Hematopoietic multipotent progenitor cell treated with erythropoietin and hydrocortisone succinate and interleukin-3 and kit ligand, for 17 days (in vitro differentiated cells): ENCODE data around the gene TBCEL.
A peak's percentile ranks its signal among the peaks of the same experiment; 100 is the strongest.
"Not testable (repeated sequence)": the region's sequence is repeated elsewhere in the genome, so short reads cannot be mapped to it uniquely, and the experiment has no call there.

ENCODE experiments used
- DNase-seq: peaks from one replicate; pipeline ENCODE4 v3.0.0-alpha.2; 2015; ENCODE audit warnings: low spot score

The TBCEL gene

GRCh38 chr11:121105481-121106195 lies 81.7 kb downstream of the TBCEL start:
- no peak for DNase-seq

- DNase-seq, result no peak
Measured at GRCh38 chr11:121106812-121107211, 82.9 kb downstream of the TBCEL start.

- no peak for DNase-seq
Measured at GRCh38 chr11:121108413-121108812, 84.5 kb downstream of the TBCEL start.

GRCh38 chr11:121109471-121109870 lies 85.6 kb downstream of the TBCEL start:
- no peak for DNase-seq

GRCh38 chr11:121109916-121110586 lies 86.1 kb downstream of the TBCEL start:
- no peak for DNase-seq

GRCh38 chr11:121110871-121111724 lies 87.2 kb downstream of the TBCEL start:
- no peak for DNase-seq

GRCh38 chr11:121112498-121113455 lies 88.9 kb downstream of the TBCEL start:
- DNase-seq, result peak; percentile 76

GRCh38 chr11:121113611-121114010 lies 89.7 kb downstream of the TBCEL start:
- DNase-seq, result no peak

GRCh38 chr11:121115024-121115423 lies 91.1 kb downstream of the TBCEL start:
- not testable (repeated sequence) for DNase-seq

GRCh38 chr11:121117788-121118187 lies 93.9 kb downstream of the TBCEL start:
- DNase-seq, result no peak

GRCh38 chr11:121119440-121119839 lies 95.5 kb downstream of the TBCEL start:
- DNase-seq, result no peak

- no peak for DNase-seq
Measured at GRCh38 chr11:121122328-121122727, 98.4 kb downstream of the TBCEL start.

GRCh38 chr11:121123496-121124069 lies 99.7 kb downstream of the TBCEL start:
- no peak for DNase-seq

- no peak for DNase-seq
Measured at GRCh38 chr11:121127809-121128208, 103.9 kb downstream of the TBCEL start.

GRCh38 chr11:121129362-121130340 lies 105.7 kb downstream of the TBCEL start:
- no peak for DNase-seq

- no peak for DNase-seq
Measured at GRCh38 chr11:121131656-121132055, 107.8 kb downstream of the TBCEL start.

GRCh38 chr11:121132211-121132976 lies 108.5 kb downstream of the TBCEL start:
- DNase-seq, result no peak

GRCh38 chr11:121134741-121135312 lies 110.9 kb downstream of the TBCEL start:
- no peak for DNase-seq

GRCh38 chr11:121137005-121137404 lies 113.1 kb downstream of the TBCEL start:
- no peak for DNase-seq
